Motor neuron (in vitro differentiated cells): ENCODE measurements around the gene IMMP2L. TPM values are rescaled to one million over a fixed set of nuclear protein-coding genes. Genes with fewer than 3 reads are reported as not detected.
A peak's percentile ranks its signal among the peaks of the same experiment; 100 is the strongest.

Experiments
- ATAC-seq, 8 experiments: fragments of 200-7000 bp; cut with Tn5 transposase; replicated peaks in 6 of 8; 2 replicates each; pipeline ENCODE4 v1.8.0; 2021; ENCODE audit warnings: mild to moderate bottlenecking in 8 of 8, moderate library complexity in 8 of 8
- H3K27ac ChIP-seq, 2 donors: fragments of 250-450 bp; sonication (Bioruptor Pico); 2 replicates each; pipeline ENCODE4 v1.9.0; 2021; ENCODE audit warnings: antibody characterized with exemption in 2 of 2, mild to moderate bottlenecking in 2 of 2, moderate library complexity in 1 of 2
- H3K4me1 ChIP-seq, 2 donors: fragments of 250-450 bp; sonication (Bioruptor Pico); replicated peaks in 1 of 2; 2 replicates each; pipeline ENCODE4 v1.6.1; 2021; ENCODE audit warnings: antibody characterized with exemption in 2 of 2, mild to moderate bottlenecking in 2 of 2, moderate library complexity in 1 of 2
- H3K4me3 ChIP-seq, 5 donors: fragments of 250-450 bp; sonication (Bioruptor Pico); 2 replicates each; pipeline ENCODE4 v1.9.0; 2021; ENCODE audit warnings: antibody characterized with exemption in 5 of 5, mild to moderate bottlenecking in 5 of 5, moderate library complexity in 4 of 5
- WGBS, 10 experiments: fragments of 450-650 bp; shearing (Covaris generic); methylation state at CpG; one replicate each; pipeline ENCODE4 v1.0.0; 2022; 5-methylcytosine and 5-hydroxymethylcytosine counted together
- in situ Hi-C, 9 experiments: fragments of 400-800 bp; cut with MboI; loops; one replicate each; pipeline ENCODE4 v1.15.0; 2021; ENCODE audit warnings: low sequenced_read_pairs in 9 of 9, low pct_unique_long_range_greater_than_20kb in 2 of 9; ENCODE audit not compliant: unreplicated experiment in 9 of 9
- total RNA-seq, 8 experiments: library from RNA; unstranded; fragments of 300-600 nt; gene quantifications; 2 replicates each; pipeline versions ENCODE4 v1.2.3 to v1.2.4, GENCODE V29; 2022

Gene IMMP2L
- total RNA-seq, 8 experiments from 2014 or later = 9.9 to 78.5 (median 19.3) TPM

DNA sequence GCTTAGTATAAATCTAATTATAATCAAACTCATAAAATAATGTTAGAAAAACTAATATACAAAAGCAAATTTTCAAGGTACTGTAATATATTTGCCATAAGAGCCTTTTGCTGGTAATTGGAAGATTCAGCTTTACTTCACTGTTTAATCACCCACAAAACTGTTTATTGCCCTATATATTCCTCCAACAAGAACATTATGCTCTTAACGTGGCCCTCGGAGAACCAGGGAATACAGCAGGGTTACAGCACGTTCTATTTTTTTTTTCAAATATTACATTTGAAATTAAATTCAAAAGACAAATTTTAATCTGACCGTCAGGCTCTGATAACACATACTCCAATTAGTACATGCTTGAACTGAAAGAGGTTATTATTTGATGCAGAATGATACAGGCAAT lies 807.6 kb downstream of the IMMP2L start:
- no peak for ATAC-seq
- in situ Hi-C loops = no loop called here
- 37 to 96% (median 77%) methylated on average over 2 to 4 of the region's 4 CpGs for WGBS, 10 experiments
- Histone ChIP-seq H3K27ac (no peak overlapping the region), H3K4me1 (peaks cover 0 to 3% of the 10 kb centered on the region in 2 donors), H3K4me3 (no peak overlapping the region)

DNA sequence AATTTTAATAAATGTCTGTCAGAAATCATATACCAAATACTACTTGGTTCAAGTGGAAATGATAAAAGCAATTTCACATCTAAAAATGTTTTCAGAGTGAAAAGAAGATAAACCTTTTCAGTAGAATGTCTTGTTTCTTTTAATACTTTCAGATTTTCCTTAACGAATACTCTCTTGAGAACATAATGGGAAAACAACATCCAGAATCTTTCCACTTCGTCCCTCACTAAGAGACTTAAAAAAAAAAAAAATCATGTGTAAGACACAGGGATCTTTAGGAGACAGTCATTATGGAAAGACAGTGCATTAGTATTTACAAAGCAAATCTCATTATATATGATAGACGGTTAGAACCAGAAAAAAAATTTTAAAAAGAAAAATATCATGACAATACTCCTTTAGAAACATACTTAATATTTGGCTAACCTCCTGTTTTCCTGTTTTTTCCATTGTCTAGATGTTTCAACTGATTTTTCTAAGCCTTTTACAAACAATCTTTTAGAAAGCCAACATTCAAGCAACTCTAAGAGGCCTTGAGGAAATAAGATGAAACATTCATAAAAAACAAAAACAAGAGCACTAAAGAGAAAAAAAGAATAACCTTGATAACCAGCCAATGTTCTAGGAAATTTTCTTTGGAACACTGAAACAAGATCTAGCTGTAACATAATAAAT lies 811.2 kb downstream of the IMMP2L start:
- H3K4me1 ChIP-seq = no peaks in the 10 kb centered on the region
- no peak for ATAC-seq
- no peak overlapping the region for H3K27ac ChIP-seq
- in situ Hi-C loops = no loop called here
- H3K4me3 ChIP-seq = no peak overlapping the region
- WGBS, 10 experiments = 37 to 100% (median 80%) methylated on average over 1 to 3 of the region's 3 CpGs

DNA sequence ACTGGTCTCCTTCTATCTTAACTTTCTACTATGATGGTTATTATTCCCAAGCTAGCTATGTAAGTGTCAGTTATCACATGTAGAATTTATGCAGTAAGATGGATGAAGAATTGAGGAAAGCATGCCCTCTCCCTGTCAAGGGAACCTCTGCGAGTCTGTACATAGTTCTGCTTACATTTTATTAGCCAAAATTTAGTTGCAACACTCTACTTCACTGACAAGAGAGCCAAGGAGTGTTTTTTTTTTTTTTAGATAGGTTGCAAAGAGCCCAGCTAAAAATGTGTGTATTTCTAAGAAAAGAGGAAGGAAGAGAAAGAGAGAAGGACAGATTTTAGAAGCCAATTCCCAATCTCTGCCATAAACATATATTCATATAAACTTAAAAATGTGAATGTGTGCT lies 829.1 kb downstream of the IMMP2L start:
- in situ Hi-C loops = no loop called here
- Histone ChIP-seq H3K4me1 (no peaks in the 10 kb centered on the region), H3K27ac (no peak overlapping the region), H3K4me3 (no peak overlapping the region)
- ATAC-seq = no peak
- 17 to 100% (median 92%) methylated on average over 1 of the region's 1 CpG; no CpG with 5 or more reads in 3 of the 10 experiments for WGBS, 10 experiments

DNA sequence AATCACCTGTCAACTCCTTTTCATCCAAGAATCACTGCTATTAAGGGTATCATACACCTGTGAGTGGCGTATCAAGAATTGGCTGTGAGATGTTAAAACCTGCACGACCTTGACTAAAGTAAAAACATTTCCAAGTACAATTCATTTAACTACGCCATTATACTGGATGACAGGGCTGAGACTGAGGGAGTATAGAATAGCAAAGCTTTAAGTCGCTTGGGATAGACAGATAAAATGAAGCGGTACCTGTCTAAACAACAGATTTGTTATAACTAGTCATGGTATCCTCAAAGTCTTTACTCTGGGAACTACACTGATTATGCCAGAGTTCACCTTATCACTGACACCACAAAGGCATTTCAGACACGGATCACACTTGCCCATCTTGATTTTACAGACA lies 837.5 kb downstream of the IMMP2L start:
- in situ Hi-C loops = no loop called here
- 43 to 100% (median 83%) methylated on average over 1 to 6 of the region's 6 CpGs for WGBS, 10 experiments
- H3K4me1 ChIP-seq = no peaks in the 10 kb centered on the region
- no peak overlapping the region for H3K4me3 ChIP-seq
- H3K27ac ChIP-seq = no peak overlapping the region
- no peak for ATAC-seq

DNA sequence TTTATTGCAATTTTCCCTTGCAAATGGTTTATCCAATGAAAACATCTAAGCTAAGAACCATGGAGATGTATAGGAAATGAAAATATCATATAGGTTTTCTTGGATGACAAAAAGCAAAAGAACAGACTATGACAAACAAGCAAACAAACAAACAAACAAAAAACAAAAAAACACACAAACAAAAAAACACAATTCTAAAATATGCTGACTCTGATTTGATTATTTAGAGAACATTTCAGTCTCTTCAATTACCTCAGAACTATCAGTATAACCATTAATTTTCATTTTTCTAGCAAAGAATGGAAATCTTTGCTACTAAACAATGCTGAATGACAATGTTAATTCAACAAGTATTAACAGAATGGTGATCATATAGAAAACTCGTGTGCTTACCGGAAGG lies 840.9 kb downstream of the IMMP2L start:
- in situ Hi-C loops = no loop called here
- Histone ChIP-seq H3K4me1 (no peaks in the 10 kb centered on the region), H3K27ac (no peak overlapping the region), H3K4me3 (no peak overlapping the region)
- no peak for ATAC-seq
- WGBS, 10 experiments = 32 to 100% (median 94%) methylated on average over 2 of the region's 2 CpGs; no CpG with 5 or more reads in 1 of the 10 experiments

DNA sequence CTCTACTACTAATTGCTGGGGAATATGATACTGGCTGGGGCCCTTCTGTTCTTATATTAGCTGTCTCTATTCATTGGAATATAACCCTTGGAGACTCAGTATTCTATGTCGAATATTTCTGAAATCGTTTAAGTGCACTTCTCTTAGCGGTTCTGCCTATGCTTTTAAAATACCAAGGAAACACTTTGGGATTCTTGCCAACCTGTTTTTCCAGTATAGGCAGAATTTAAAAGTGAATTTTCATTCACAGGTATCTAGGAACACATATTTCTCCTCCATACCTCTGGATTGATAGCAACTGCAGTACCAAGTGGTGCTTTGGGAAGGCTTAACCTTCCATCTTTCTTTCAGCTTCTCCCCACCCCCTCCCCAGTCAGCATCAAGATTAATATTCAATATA lies 841.7 kb downstream of the IMMP2L start:
- no peak for ATAC-seq
- Histone ChIP-seq H3K4me1 (no peaks in the 10 kb centered on the region), H3K4me3 (no peak overlapping the region), H3K27ac (no peak overlapping the region)
- 49 to 92% (median 90%) methylated on average over 3 of the region's 3 CpGs; no CpG with 5 or more reads in 4 of the 10 experiments for WGBS, 10 experiments
- in situ Hi-C loops = no loop called here

DNA sequence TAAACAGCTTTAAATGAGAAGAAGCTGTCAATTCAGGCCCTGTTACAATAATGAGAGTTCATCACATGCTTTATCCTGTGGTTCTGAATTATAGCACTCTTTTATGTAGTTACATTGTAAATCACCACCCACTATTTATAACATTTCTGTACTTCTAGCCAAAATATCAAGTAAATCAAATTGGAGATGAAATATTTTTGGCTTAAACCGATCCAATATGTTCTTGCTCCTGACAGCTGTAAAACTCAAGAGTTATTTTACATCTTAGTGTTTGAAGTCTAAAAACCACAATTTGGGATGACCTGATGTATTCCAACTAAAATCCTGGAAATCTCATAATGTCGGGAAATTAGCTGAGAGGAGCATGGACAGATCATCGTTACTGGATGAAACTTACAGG lies 842.6 kb downstream of the IMMP2L start:
- WGBS, 10 experiments = 0 to 100% (median 86%) methylated on average over 1 to 3 of the region's 3 CpGs
- Histone ChIP-seq H3K4me1 (no peaks in the 10 kb centered on the region), H3K4me3 (no peak overlapping the region), H3K27ac (no peak overlapping the region)
- in situ Hi-C loops = no loop called here
- ATAC-seq = peak in 2 of 8 experiments; percentile 40 to 48

DNA sequence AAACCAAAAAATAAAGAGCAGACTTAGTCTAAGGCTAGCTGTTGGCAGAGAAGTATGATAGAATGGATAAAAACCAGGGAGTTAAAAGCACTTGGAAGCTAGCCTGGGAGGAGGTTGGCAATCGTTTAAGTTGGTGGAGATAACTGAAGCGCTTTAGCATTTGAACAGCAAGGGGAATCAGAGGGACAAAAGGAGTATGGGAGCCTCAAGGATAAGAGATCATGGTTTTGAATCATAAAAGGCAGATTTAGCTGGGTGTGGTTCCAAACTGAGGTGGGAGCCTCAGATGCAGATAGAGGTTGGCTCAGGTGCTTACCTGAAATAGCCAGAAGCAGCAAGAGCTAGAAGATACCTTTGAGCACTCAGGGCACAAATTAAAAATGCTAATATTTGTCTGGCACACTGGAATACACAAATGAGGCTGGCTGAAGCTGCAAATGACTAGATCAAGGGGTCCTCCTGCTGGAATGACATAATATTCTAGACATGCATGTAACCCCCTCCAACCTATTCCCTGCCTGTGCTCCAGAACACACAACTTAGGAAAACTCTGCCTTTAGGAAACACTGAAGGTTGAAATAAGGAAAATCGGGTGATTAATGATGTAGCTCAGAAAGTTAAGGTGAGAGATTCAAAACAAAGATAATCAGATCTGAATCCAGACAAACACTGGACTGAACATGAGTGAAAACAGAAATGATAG lies 843.6 kb downstream of the IMMP2L start:
- H3K4me3 ChIP-seq = no peak overlapping the region
- 16 to 67% (median 47%) methylated on average over 1 to 3 of the region's 3 CpGs; no CpG with 5 or more reads in 1 of the 10 experiments for WGBS, 10 experiments
- H3K27ac ChIP-seq = no peak overlapping the region
- in situ Hi-C loops = no loop called here
- no peak for ATAC-seq
- H3K4me1 ChIP-seq = no peaks in the 10 kb centered on the region

DNA sequence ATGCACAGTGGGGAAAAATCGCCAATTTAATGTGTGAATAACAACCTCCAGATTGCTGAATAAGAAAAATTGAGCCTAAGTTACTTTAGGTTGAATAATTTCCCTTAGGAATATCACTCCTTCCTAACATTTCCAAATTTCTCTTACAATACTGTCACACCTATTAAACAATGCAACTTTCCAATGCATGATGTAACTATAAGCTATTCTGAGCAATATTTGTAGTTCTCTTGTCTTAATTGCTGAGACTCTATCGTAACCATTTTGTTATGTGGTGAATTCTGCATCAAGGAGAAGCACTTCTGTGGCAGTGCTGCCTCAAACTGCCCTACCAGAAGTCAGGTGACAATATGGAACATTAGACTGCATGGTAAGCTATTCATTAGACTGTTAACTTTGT lies 858.1 kb downstream of the IMMP2L start:
- 16 to 94% (median 63%) methylated on average over 2 of the region's 2 CpGs; no CpG with 5 or more reads in 2 of the 10 experiments for WGBS, 10 experiments
- H3K4me1 ChIP-seq = no peaks in the 10 kb centered on the region
- H3K27ac ChIP-seq = no peak overlapping the region
- in situ Hi-C loops = no loop called here
- H3K4me3 ChIP-seq = no peak overlapping the region
- peak in 1 of 8 experiments; percentile 31 for ATAC-seq

DNA sequence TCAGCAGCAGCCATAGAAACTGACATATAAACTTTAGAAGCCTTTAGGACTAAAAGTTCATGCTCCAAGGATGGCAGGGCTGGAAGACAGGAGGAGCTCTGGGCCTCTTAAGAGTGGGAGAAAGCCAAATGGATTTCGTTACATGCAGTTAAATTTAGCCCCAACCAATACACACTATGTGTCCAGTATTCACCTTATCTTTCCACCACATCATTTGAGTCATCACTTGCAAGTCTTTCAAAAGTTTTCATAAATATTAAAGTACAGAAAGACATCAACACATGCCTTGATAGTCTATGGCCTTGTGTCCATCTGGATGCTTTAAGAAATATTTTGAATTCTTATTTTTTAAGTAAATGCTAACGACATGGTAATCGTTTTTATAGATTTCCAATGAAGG lies 863.7 kb downstream of the IMMP2L start:
- Histone ChIP-seq H3K4me1 (peaks cover 2 to 4% of the 10 kb centered on the region in 2 donors), H3K4me3 (no peak overlapping the region), H3K27ac (no peak overlapping the region)
- WGBS, 10 experiments = 15 to 86% (median 70%) methylated on average over 2 to 3 of the region's 3 CpGs; no CpG with 5 or more reads in 2 of the 10 experiments
- peak in 2 of 8 experiments; percentile 79 to 84 for ATAC-seq
- in situ Hi-C loops = no loop called here

DNA sequence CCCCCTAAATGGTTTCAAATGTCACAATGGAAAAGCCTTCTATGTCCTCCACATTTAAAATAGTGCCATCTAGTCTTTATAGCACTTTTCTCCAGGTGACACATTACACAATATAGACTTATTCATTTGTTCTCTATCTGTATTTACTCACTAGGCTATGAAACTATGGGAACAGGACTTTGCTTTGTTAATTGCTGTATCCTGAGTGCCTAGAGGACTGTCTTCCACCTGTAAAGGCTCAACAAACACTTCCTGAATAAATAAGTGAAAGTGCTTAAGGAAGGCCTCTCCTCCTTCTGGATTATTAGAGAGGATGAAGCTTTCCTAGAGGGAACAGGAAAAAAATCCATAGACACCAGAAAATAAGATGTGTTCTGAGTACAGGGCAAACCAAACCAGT lies 868.9 kb downstream of the IMMP2L start:
- Histone ChIP-seq H3K4me1 (peaks cover 2 to 4% of the 10 kb centered on the region in 2 donors), H3K4me3 (no peak overlapping the region), H3K27ac (no peak overlapping the region)
- in situ Hi-C loops = no loop called here
- peak in 1 of 8 experiments; percentile 53 for ATAC-seq

DNA sequence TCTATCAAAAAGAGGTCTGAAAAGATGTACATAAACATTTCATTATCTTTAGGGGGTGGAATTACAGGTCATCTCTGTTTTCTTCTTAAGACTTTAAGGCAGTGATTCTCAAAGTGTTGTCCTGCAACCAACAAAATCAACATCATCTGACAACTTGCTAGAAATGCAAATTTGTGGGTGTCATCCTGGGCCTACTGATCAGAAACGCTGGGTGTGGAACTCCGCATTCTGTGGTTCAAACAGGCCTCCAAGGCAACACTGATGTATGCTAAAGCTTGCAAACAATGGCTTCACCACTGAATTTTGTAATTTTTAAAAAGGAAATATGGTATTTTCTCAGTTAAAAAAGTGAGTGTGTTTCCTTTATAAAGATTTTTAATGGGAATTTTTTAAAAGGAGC lies 873.4 kb downstream of the IMMP2L start:
- no peak overlapping the region for H3K4me3 ChIP-seq
- in situ Hi-C loops = no loop called here
- no peak overlapping the region for H3K27ac ChIP-seq
- ATAC-seq = peak in 3 of 8 experiments; percentile 74 to 99 (median 95)
- 6 to 93% (median 60%) methylated on average over 2 of the region's 2 CpGs; no CpG with 5 or more reads in 2 of the 10 experiments for WGBS, 10 experiments
- H3K4me1 ChIP-seq = no peaks in the 10 kb centered on the region

DNA sequence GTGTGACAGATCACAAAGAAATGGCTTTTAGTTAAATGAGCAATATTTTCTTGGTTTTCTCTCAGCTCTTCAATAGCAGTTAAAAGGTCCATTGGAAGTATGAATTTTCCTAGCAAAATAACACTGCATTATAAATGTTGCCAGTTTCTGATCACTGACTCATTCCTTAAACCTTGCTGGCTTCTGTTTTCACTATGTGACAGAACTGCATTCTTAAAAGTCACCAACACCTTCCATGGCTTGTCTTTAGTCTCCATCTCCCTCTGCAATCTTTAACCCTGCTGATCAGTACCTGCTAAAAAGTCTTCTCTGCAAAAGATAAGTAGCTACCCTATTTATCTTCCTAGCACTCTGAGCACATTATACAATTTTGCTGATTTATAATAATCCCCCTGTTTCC lies 876.4 kb downstream of the IMMP2L start:
- no peaks in the 10 kb centered on the region for H3K4me1 ChIP-seq
- no peak for ATAC-seq
- no peak overlapping the region for H3K4me3 ChIP-seq
- in situ Hi-C loops = no loop called here
- H3K27ac ChIP-seq = no peak overlapping the region

DNA sequence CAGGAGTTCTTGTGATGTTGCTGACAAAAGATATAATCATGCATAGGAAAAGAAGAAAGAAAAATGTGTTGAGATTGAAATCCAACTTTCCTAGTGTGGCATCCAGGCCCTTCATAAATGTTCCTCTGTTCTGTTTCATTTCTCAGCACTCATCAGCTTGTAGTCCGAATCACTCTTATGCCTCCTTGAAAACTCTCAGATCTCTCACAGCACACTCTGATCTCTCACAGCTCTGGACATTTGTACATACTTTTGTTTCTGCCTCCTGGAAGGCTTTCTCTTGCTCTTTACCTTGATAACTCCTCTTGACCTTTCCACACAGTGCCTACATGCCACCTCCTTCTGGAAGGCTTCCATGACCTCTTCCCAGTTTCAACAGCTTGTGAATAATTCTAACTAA lies 880.4 kb downstream of the IMMP2L start:
- no peak overlapping the region for H3K27ac ChIP-seq
- H3K4me1 ChIP-seq = no peaks in the 10 kb centered on the region
- no peak overlapping the region for H3K4me3 ChIP-seq
- no peak for ATAC-seq
- in situ Hi-C loops = no loop called here
- 0 to 63% (median 17%) methylated on average over 1 of the region's 1 CpG; no CpG with 5 or more reads in 3 of the 10 experiments for WGBS, 10 experiments
